ENCODE results near the gene LMO7. TPM values are rescaled to one million over a fixed set of nuclear protein-coding genes. Genes with fewer than 3 reads are reported as not detected.

The LMO7 gene
- polyA plus RNA-seq, 1 experiment, result 76.9 TPM

DNA sequence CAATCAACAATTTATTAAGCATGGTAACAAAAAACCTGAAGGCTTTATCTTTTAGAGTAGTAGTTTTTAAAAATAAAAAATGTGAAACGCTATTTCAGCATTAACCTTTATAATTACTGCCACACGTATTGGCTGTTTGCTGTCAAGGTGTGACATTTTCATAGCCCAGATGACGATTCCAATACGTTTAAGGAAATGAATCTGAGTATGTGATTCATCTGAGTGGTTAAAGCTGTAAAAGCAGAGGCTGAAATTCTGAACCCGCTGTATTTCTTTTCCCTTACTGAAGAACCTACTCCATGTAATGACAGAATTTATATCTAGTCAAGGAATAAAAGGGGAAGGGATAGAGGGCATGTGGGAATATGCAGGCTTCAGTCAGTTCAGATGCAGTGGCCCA lies 166.0 kb downstream of the LMO7 start:
- ChIA-PET CTCF (interaction anchor here (1.9 kb wide), 1 partner anchor 68 kb away, joined by 4 read pairs; no protein-coding TSS in a partner anchor), POLR2A (no interaction called here)
- no peak for DNase-seq (ENCODE audit: low read depth, low spot score)
- TF ChIP-seq, protein P1, sequence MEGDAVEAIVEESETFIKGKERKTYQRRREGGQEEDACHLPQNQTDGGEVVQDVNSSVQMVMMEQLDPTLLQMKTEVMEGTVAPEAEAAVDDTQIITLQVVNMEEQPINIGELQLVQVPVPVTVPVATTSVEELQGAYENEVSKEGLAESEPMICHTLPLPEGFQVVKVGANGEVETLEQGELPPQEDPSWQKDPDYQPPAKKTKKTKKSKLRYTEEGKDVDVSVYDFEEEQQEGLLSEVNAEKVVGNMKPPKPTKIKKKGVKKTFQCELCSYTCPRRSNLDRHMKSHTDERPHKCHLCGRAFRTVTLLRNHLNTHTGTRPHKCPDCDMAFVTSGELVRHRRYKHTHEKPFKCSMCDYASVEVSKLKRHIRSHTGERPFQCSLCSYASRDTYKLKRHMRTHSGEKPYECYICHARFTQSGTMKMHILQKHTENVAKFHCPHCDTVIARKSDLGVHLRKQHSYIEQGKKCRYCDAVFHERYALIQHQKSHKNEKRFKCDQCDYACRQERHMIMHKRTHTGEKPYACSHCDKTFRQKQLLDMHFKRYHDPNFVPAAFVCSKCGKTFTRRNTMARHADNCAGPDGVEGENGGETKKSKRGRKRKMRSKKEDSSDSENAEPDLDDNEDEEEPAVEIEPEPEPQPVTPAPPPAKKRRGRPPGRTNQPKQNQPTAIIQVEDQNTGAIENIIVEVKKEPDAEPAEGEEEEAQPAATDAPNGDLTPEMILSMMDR (IDR thresholded peaks at IDR 0.05; ENCODE audit: low read depth, low read length), result no peak
- no peaks in the 10 kb centered on the region for H3K9me3 ChIP-seq (ENCODE audit: control insufficient read depth, insufficient read depth, low read length)
- H3K27me3 ChIP-seq (ENCODE audit: control insufficient read depth, insufficient read depth, low read length), result no peaks in the 10 kb centered on the region
- no peak overlapping the region for H3K4me3 ChIP-seq (ENCODE audit: low read depth, low read length)
- no peak overlapping the region for H3K27ac ChIP-seq (ENCODE audit: low read depth, low read length)

DNA sequence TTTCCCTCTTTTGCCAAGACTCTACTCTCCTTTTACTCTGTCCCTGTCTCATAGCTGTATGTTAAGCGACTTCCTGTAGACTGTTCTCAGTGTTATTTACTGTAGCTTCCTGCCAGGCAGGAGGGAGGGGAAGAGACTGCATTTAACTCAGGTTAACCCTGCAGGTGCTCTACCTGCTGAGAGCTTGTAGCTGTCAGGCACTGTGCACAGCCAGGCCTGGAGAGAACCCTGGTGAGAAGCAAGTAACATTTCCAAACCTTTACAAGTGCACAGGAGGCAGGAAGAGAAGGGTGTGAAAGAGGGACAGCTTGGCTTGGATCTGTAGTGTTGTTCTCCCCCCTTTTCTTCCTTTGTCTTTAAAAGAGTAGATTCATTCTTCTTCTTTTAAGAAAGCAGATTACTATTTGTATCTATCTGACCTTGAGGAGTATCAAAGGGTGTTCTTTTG lies 167.1 kb downstream of the LMO7 start:
- CTCF ChIA-PET, result interaction anchor here (0.6 to 1.9 kb wide), 2 partner anchors 67 to 425 kb away, joined by 3 to 4 read pairs; no protein-coding TSS in a partner anchor
- DNase-seq (ENCODE audit: low read depth, low spot score), result no peak
- no peak overlapping the region for H3K27ac ChIP-seq (ENCODE audit: low read depth, low read length)

DNA sequence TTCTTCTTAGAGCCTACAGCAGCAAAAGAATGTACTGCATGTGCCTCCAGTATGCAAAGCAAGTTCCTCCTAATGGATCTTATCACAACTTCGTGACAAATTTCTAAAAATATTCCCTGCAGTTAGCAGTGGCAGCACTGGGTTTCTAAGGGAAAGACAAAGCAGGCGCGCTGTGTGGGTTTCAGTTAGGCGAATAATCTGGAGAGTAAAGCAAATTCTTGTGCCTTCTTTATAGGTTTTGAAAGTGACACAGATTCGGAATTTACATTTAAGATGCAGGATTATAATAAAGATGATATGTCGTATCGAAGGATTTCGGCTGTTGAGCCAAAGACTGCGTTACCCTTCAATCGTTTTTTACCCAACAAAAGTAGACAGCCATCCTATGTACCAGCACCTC lies 167.9 kb downstream of the LMO7 start:
- TF ChIP-seq, protein P1 (IDR thresholded peaks at IDR 0.05; ENCODE audit: low read depth, low read length), result no peak
- POLR2A ChIA-PET, result no interaction called here

More for the DNA sequence above, 167.1 kb downstream of the LMO7 start:
- TF ChIP-seq, protein P1 (IDR thresholded peaks at IDR 0.05; ENCODE audit: low read depth, low read length), result no peak
- H3K9me3 ChIP-seq (ENCODE audit: control insufficient read depth, insufficient read depth, low read length), result no peaks in the 10 kb centered on the region
- POLR2A ChIA-PET, result no interaction called here
- no peak overlapping the region for H3K4me3 ChIP-seq (ENCODE audit: low read depth, low read length)
- no peaks in the 10 kb centered on the region for H3K27me3 ChIP-seq (ENCODE audit: control insufficient read depth, insufficient read depth, low read length)

DNA sequence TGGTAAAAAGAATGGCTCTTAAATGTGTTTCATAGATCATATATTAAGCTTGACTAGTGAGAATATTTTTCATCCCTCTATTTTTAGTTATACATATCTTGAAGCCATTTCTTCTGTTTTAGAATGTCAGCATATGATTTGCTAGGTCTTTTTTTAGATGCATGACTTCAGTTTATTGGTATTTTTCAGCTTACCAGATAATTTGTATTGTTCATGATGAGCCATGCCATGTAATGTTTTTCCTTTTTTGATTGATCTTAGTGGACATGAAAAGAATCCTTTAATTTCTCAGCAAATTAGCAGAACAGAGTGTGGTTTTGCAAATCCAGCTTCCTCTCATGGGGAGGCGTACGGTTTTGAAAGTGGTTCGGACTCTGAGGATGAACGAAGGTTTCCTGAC lies 168.5 kb downstream of the LMO7 start:
- Histone ChIP-seq H3K9me3 (ENCODE audit: control insufficient read depth, insufficient read depth, low read length) (no peaks in the 10 kb centered on the region), H3K27ac (ENCODE audit: low read depth, low read length) (no peak overlapping the region)

More for the DNA sequence above, 167.9 kb downstream of the LMO7 start:
- H3K27me3 ChIP-seq (ENCODE audit: control insufficient read depth, insufficient read depth, low read length), result no peaks in the 10 kb centered on the region
- no peak overlapping the region for H3K27ac ChIP-seq (ENCODE audit: low read depth, low read length)
- CTCF ChIA-PET, result no interaction called here
- H3K4me3 ChIP-seq (ENCODE audit: low read depth, low read length), result no peak overlapping the region
- no peaks in the 10 kb centered on the region for H3K9me3 ChIP-seq (ENCODE audit: control insufficient read depth, insufficient read depth, low read length)
- DNase-seq (ENCODE audit: low read depth, low spot score), result no peak

DNA sequence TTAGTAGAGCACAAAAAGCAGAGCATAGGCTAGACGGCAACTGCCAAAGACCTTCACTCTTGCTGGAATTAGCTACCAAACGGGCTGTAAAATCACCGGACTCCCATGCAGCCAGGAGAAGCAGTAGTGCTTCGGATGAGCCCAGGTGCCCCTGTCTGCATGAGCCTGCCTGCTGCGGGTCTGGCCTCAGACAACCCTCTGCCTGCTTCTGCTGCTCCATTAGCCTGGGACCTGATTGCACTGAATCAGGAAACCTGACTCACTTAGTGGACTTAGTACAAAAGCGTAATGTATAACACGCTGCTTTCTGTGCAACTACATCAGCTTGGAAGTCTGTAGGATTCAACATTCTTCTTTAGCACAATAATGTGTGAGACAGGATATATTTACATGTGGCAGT lies 170.0 kb downstream of the LMO7 start:
- no peak for DNase-seq (ENCODE audit: low read depth, low spot score)
- Histone ChIP-seq H3K27me3 (ENCODE audit: control insufficient read depth, insufficient read depth, low read length) (no peaks in the 10 kb centered on the region), H3K27ac (ENCODE audit: low read depth, low read length) (no peak overlapping the region), H3K9me3 (ENCODE audit: control insufficient read depth, insufficient read depth, low read length) (no peaks in the 10 kb centered on the region), H3K4me3 (ENCODE audit: low read depth, low read length) (no peak overlapping the region)
- POLR2A ChIA-PET, result no interaction called here
- CTCF ChIA-PET, result interaction anchor here (1.2 to 1.6 kb wide), 3 partner anchors 14 to 118 kb away, joined by 3 to 6 read pairs (median 3); no protein-coding TSS in a partner anchor
- TF ChIP-seq, protein P1 (IDR thresholded peaks at IDR 0.05; ENCODE audit: low read depth, low read length), result no peak

More for the DNA sequence above, 168.5 kb downstream of the LMO7 start:
- no peak for DNase-seq (ENCODE audit: low read depth, low spot score)
- Histone ChIP-seq H3K4me3 (ENCODE audit: low read depth, low read length) (no peak overlapping the region), H3K27me3 (ENCODE audit: control insufficient read depth, insufficient read depth, low read length) (no peaks in the 10 kb centered on the region)
- TF ChIP-seq, protein P1 (IDR thresholded peaks at IDR 0.05; ENCODE audit: low read depth, low read length), result no peak
- ChIA-PET CTCF (interaction anchor here (1.6 kb wide), 1 partner anchor 109 kb away, joined by 6 read pairs; no protein-coding TSS in a partner anchor), POLR2A (no interaction called here)
